HG02981 (cell line): ENCODE data around the gene DNAJC9.

ENCODE experiments used
- ATAC-seq: cut with Tn5 transposase; IDR thresholded peaks from one replicate; pipeline ENCODE4 v1.9.1; 2021; ENCODE audit warnings: mild to moderate bottlenecking, moderate library complexity; ENCODE audit not compliant: unreplicated experiment

DNAJC9 gene

GRCh38 chr10:73239908-73240307 lies 7.1 kb downstream of the DNAJC9 start:
- no peak for ATAC-seq

GRCh38 chr10:73238990-73239566 lies 8.0 kb downstream of the DNAJC9 start:
- ATAC-seq = no peak

- ATAC-seq = no peak
Measured at GRCh38 chr10:73234695-73235094, 12.4 kb downstream of the DNAJC9 start.

- ATAC-seq = no peak
Measured at GRCh38 chr10:73233883-73234282, 13.2 kb downstream of the DNAJC9 start.

- ATAC-seq = no peak
Measured at GRCh38 chr10:73232887-73233286, 14.2 kb downstream of the DNAJC9 start.

GRCh38 chr10:73229567-73229966 lies 17.5 kb downstream of the DNAJC9 start:
- no peak for ATAC-seq

GRCh38 chr10:73228247-73228646 lies 18.8 kb downstream of the DNAJC9 start:
- no peak for ATAC-seq

- no peak for ATAC-seq
Measured at GRCh38 chr10:73226663-73227062, 20.4 kb downstream of the DNAJC9 start.

GRCh38 chr10:73225518-73225917 lies 21.5 kb downstream of the DNAJC9 start:
- ATAC-seq = no peak

- ATAC-seq = no peak
Measured at GRCh38 chr10:73220989-73221388, 26.1 kb downstream of the DNAJC9 start.

- ATAC-seq = no peak
Measured at GRCh38 chr10:73219384-73219783, 27.7 kb downstream of the DNAJC9 start.

GRCh38 chr10:73218431-73219191 lies 28.4 kb downstream of the DNAJC9 start:
- no peak for ATAC-seq

GRCh38 chr10:73217628-73218027 lies 29.4 kb downstream of the DNAJC9 start:
- no peak for ATAC-seq

GRCh38 chr10:73215749-73216148 lies 31.3 kb downstream of the DNAJC9 start:
- ATAC-seq = no peak

GRCh38 chr10:73211106-73211811 lies 35.8 kb downstream of the DNAJC9 start:
- ATAC-seq = no peak

- no peak for ATAC-seq
Measured at GRCh38 chr10:73210395-73211105, 36.5 kb downstream of the DNAJC9 start.

GRCh38 chr10:73209705-73210104 lies 37.4 kb downstream of the DNAJC9 start:
- ATAC-seq = no peak

- ATAC-seq = no peak
Measured at GRCh38 chr10:73207883-73208282, 39.2 kb downstream of the DNAJC9 start.

GRCh38 chr10:73206385-73206784 lies 40.7 kb downstream of the DNAJC9 start:
- ATAC-seq = no peak

GRCh38 chr10:73205890-73206289 lies 41.2 kb downstream of the DNAJC9 start:
- no peak for ATAC-seq

- no peak for ATAC-seq
Measured at GRCh38 chr10:73205081-73205480, 42.0 kb downstream of the DNAJC9 start.
